Measurements from ENCODE around the gene TADA3.
A peak's percentile ranks its signal among the peaks of the same experiment; 100 is the strongest.

The TADA3 gene

GRCh38 chr3:9760779-9761505 is 31.3 kb downstream of the TADA3 start:
- DNase-seq: no peak

GRCh38 chr3:9757427-9757826 is 34.8 kb downstream of the TADA3 start:
- no peak for DNase-seq

GRCh38 chr3:9754678-9755077 is 37.6 kb downstream of the TADA3 start:
- no peak for DNase-seq

GRCh38 chr3:9750556-9751411 is 41.5 kb downstream of the TADA3 start:
- DNase-seq: no peak

- peak; percentile 90 for DNase-seq
These were observed 42.4 kb downstream of the TADA3 start, which contains the start of gene OGG1 for GRCh38 chr3:9749645-9750555. Gene OGG1 (plus strand): TSS chr3:9749952. CDS start chr3:9750287, 335 bp downstream.

GRCh38 chr3:9749296-9749644 is 43.0 kb downstream of the TADA3 start:
- no peak for DNase-seq

GRCh38 chr3:9748031-9748430 is 44.2 kb downstream of the TADA3 start:
- DNase-seq: no peak

- no peak for DNase-seq
These were observed 45.0 kb downstream of the TADA3 start for GRCh38 chr3:9747267-9747666.

- no peak for DNase-seq
These were observed 45.9 kb downstream of the TADA3 start for GRCh38 chr3:9746330-9746729.

- DNase-seq: no peak
These were observed 46.8 kb downstream of the TADA3 start for GRCh38 chr3:9745521-9745920.

- DNase-seq: no peak
These were observed 48.1 kb downstream of the TADA3 start for GRCh38 chr3:9744162-9744561.

GRCh38 chr3:9743548-9743947 is 48.7 kb downstream of the TADA3 start:
- DNase-seq: no peak

- DNase-seq: no peak
These were observed 49.7 kb downstream of the TADA3 start for GRCh38 chr3:9742560-9742959.

GRCh38 chr3:9739181-9739580 is 53.1 kb downstream of the TADA3 start:
- DNase-seq: no peak

- no peak for DNase-seq
These were observed 55.4 kb downstream of the TADA3 start for GRCh38 chr3:9736831-9737230.

- no peak for DNase-seq
These were observed 59.5 kb downstream of the TADA3 start for GRCh38 chr3:9732740-9733115.

GRCh38 chr3:9732080-9732739 is 60.1 kb downstream of the TADA3 start:
- peak; percentile 38 for DNase-seq

- peak; percentile 98 for DNase-seq
These were observed 60.8 kb downstream of the TADA3 start, which contains the start of gene BRPF1 for GRCh38 chr3:9731206-9732079. Gene BRPF1 (plus strand): TSS chr3:9731735. CDS start chr3:9734141, 2,406 bp downstream.

- no peak for DNase-seq
These were observed 61.5 kb downstream of the TADA3 start for GRCh38 chr3:9730657-9731205.
